ENCODE measurements around the gene C1QL1. TPM values are rescaled to one million over a fixed set of nuclear protein-coding genes. Genes with fewer than 3 reads are reported as not detected.
A peak's percentile ranks its signal among the peaks of the same experiment; 100 is the strongest.

C1QL1 gene
- total RNA-seq, 1 donor from 2014 or later: 1.6 TPM

- Mint-ChIP-seq H3K9me3 (ENCODE audit: low read depth) (no peaks in the 10 kb centered on the region), H3K4me3 (ENCODE audit: unreplicated experiment) (no peak overlapping the region), H3K27ac (ENCODE audit: unreplicated experiment) (no peak overlapping the region), H3K36me3 (ENCODE audit: low read depth) (no peaks in the 10 kb centered on the region), H3K27me3 (ENCODE audit: low read depth) (no peaks in the 10 kb centered on the region), H3K4me1 (ENCODE audit: low read depth) (peaks cover 33% of the 10 kb centered on the region)
- peak; percentile 25 for DNase-seq (ENCODE audit: low spot score)
- no peak for TF ChIP-seq CTCF (IDR thresholded peaks at IDR 0.05)
These were observed 48.7 kb downstream of the C1QL1 start for GRCh38 chr17:44919411-44919810.

- no peaks in the 10 kb centered on the region for H3K36me3 Mint-ChIP-seq (ENCODE audit: low read depth)
- H3K4me1 Mint-ChIP-seq (ENCODE audit: low read depth): peaks cover 33% of the 10 kb centered on the region
- no peaks in the 10 kb centered on the region for H3K27me3 Mint-ChIP-seq (ENCODE audit: low read depth)
- no peak overlapping the region for H3K4me3 Mint-ChIP-seq (ENCODE audit: unreplicated experiment)
- H3K27ac Mint-ChIP-seq (ENCODE audit: unreplicated experiment): no peak overlapping the region
- TF ChIP-seq CTCF (IDR thresholded peaks at IDR 0.05): no peak
- H3K9me3 Mint-ChIP-seq (ENCODE audit: low read depth): no peaks in the 10 kb centered on the region
- peak; percentile 39 for DNase-seq (ENCODE audit: low spot score)
These were observed 50.1 kb downstream of the C1QL1 start for GRCh38 chr17:44918006-44918405.

GRCh38 chr17:44917456-44917855 lies 50.6 kb downstream of the C1QL1 start:
- Mint-ChIP-seq H3K36me3 (ENCODE audit: low read depth) (no peaks in the 10 kb centered on the region), H3K4me1 (ENCODE audit: low read depth) (peaks cover 33% of the 10 kb centered on the region), H3K4me3 (ENCODE audit: unreplicated experiment) (no peak overlapping the region), H3K27ac (ENCODE audit: unreplicated experiment) (peak overlapping the region; percentile 86), H3K27me3 (ENCODE audit: low read depth) (no peaks in the 10 kb centered on the region), H3K9me3 (ENCODE audit: low read depth) (no peaks in the 10 kb centered on the region)
- no peak for TF ChIP-seq CTCF (IDR thresholded peaks at IDR 0.05)
- peak; percentile 56 for DNase-seq (ENCODE audit: low spot score)

GRCh38 chr17:44916781-44917241 lies 51.3 kb downstream of the C1QL1 start:
- peaks cover 33% of the 10 kb centered on the region for H3K4me1 Mint-ChIP-seq (ENCODE audit: low read depth)

More at GRCh38 chr17:44916781-44917241, 51.3 kb downstream of the C1QL1 start:
- TF ChIP-seq CTCF (IDR thresholded peaks at IDR 0.05): peak; percentile 44
- Mint-ChIP-seq H3K4me3 (ENCODE audit: unreplicated experiment) (no peak overlapping the region), H3K27me3 (ENCODE audit: low read depth) (no peaks in the 10 kb centered on the region), H3K36me3 (ENCODE audit: low read depth) (no peaks in the 10 kb centered on the region), H3K27ac (ENCODE audit: unreplicated experiment) (peak overlapping the region; percentile 86), H3K9me3 (ENCODE audit: low read depth) (no peaks in the 10 kb centered on the region)
- peak; percentile 92 for DNase-seq (ENCODE audit: low spot score)
